ENCODE results near the gene ABCG4. TPM values are rescaled to one million over a fixed set of nuclear protein-coding genes. Genes with fewer than 3 reads are reported as not detected.

Gene ABCG4
- total RNA-seq, 1 donor = 0.86 TPM

- no peak overlapping the region for H3K4me3 ChIP-seq (ENCODE audit: low read depth, low read length)
- TF ChIP-seq CTCF (IDR thresholded peaks at IDR 0.05; ENCODE audit: insufficient read depth, low read depth, low read length) = no peak
- DNase-seq (ENCODE audit: low read depth) = no peak
These were observed 56.2 kb downstream of the ABCG4 start for GRCh38 chr11:119205080-119205479.

GRCh38 chr11:119205574-119206510 is 57.0 kb downstream of the ABCG4 start, which contains the start of gene CBL:
Gene CBL, plus strand, starts transcription at chr11:119206339. Its CDS starts 79 bp downstream, at chr11:119206418.
- DNase-seq (ENCODE audit: low read depth) = peak; percentile 90
- H3K4me3 ChIP-seq (ENCODE audit: low read depth, low read length) = peak within 1 kb of the TSS; percentile 95
- TF ChIP-seq CTCF (IDR thresholded peaks at IDR 0.05; ENCODE audit: insufficient read depth, low read depth, low read length) = peak; percentile 80

GRCh38 chr11:119206511-119207414 is 57.9 kb downstream of the ABCG4 start:
- DNase-seq (ENCODE audit: low read depth) = peak; percentile 30
- TF ChIP-seq CTCF (IDR thresholded peaks at IDR 0.05; ENCODE audit: insufficient read depth, low read depth, low read length) = no peak
- H3K4me3 ChIP-seq (ENCODE audit: low read depth, low read length) = peak overlapping the region; percentile 95

- no peak for TF ChIP-seq CTCF (IDR thresholded peaks at IDR 0.05; ENCODE audit: insufficient read depth, low read depth, low read length)
- DNase-seq (ENCODE audit: low read depth) = no peak
- H3K4me3 ChIP-seq (ENCODE audit: low read depth, low read length) = peak overlapping the region; percentile 95
These were observed 58.6 kb downstream of the ABCG4 start for GRCh38 chr11:119207415-119207960.

GRCh38 chr11:119209186-119209585 is 60.3 kb downstream of the ABCG4 start:
- DNase-seq (ENCODE audit: low read depth) = no peak
- TF ChIP-seq CTCF (IDR thresholded peaks at IDR 0.05; ENCODE audit: insufficient read depth, low read depth, low read length) = no peak

GRCh38 chr11:119210050-119210449 is 61.2 kb downstream of the ABCG4 start:
- DNase-seq (ENCODE audit: low read depth) = peak; percentile 28
- H3K4me3 ChIP-seq (ENCODE audit: low read depth, low read length) = no peak overlapping the region
- TF ChIP-seq CTCF (IDR thresholded peaks at IDR 0.05; ENCODE audit: insufficient read depth, low read depth, low read length) = no peak

More at GRCh38 chr11:119209186-119209585, 60.3 kb downstream of the ABCG4 start:
- no peak overlapping the region for H3K4me3 ChIP-seq (ENCODE audit: low read depth, low read length)

Data from fibroblast of villous mesenchyme (primary cell).